Loucy (cell line): Measurements from ENCODE around the gene FMO2.

ENCODE experiments used
- H2AFZ ChIP-seq: fragments of 200-600 bp; sonication (generic); 2 replicates; pipeline ENCODE4 v1.6.0; 2016; ENCODE audit warnings: antibody characterized with exemption, mild to moderate bottlenecking, low read length, moderate library complexity
- H3F3A ChIP-seq: fragments of 200-600 bp; 2 replicates; pipeline ENCODE4 v1.6.0; 2016; ENCODE audit warnings: antibody characterized with exemption, low read depth, mild to moderate bottlenecking
- H3K27me3 ChIP-seq: fragments of 200-600 bp; sonication (generic); 2 replicates; pipeline ENCODE4 v1.6.1; 2014; ENCODE audit warnings: low read length, mild to moderate bottlenecking; ENCODE audit not compliant: insufficient read depth, poor library complexity, severe bottlenecking
- H3K36me3 ChIP-seq: fragments of 200-600 bp; sonication (generic); 2 replicates; pipeline ENCODE4 v1.6.1; 2016; ENCODE audit warnings: low read length; ENCODE audit not compliant: insufficient read depth
- H3K4me1 ChIP-seq: fragments of 200-600 bp; sonication (generic); 2 replicates; pipeline ENCODE4 v1.5.1; 2014; ENCODE audit warnings: low read length, mild to moderate bottlenecking; ENCODE audit not compliant: insufficient read depth, poor library complexity, severe bottlenecking
- H3K4me2 ChIP-seq: fragments of 200-600 bp; sonication (generic); 2 replicates; pipeline ENCODE4 v1.6.0; 2014; ENCODE audit warnings: antibody characterized with exemption, low read length, low read depth, mild to moderate bottlenecking; ENCODE audit not compliant: poor library complexity, severe bottlenecking
- H3K4me3 ChIP-seq: fragments of 200-600 bp; sonication (generic); 2 replicates; pipeline ENCODE4 v1.5.1; 2014; ENCODE audit warnings: low read length, mild to moderate bottlenecking, mixed read lengths; ENCODE audit not compliant: poor library complexity, severe bottlenecking
- H3K79me2 ChIP-seq: fragments of 200-600 bp; sonication (generic); 2 replicates; pipeline ENCODE4 v1.6.1; 2014; ENCODE audit warnings: low read length; ENCODE audit not compliant: insufficient read depth
- H3K9ac ChIP-seq: fragments of 200-600 bp; sonication (generic); 2 replicates; pipeline ENCODE4 v1.6.0; 2014; ENCODE audit warnings: mild to moderate bottlenecking, low read depth, low read length, moderate library complexity; ENCODE audit not compliant: poor library complexity, severe bottlenecking
- H3K9me2 ChIP-seq: fragments of 200-600 bp; sonication (generic); replicated peaks from 2 replicates; pipeline ENCODE4 v1.6.1; 2016; ENCODE audit warnings: low read depth, low read length, mixed read lengths
- H3K9me3 ChIP-seq: fragments of 200-600 bp; sonication (generic); 2 replicates; pipeline ENCODE4 v1.6.1; 2014; ENCODE audit warnings: mild to moderate bottlenecking, antibody characterized with exemption, low read length, low read depth; ENCODE audit not compliant: insufficient read depth
- H4K20me1 ChIP-seq: fragments of 200-600 bp; sonication (generic); 2 replicates; pipeline ENCODE4 v1.6.0; 2014; ENCODE audit warnings: antibody characterized with exemption, low read length, mild to moderate bottlenecking; ENCODE audit not compliant: insufficient read depth, poor library complexity, severe bottlenecking
- EZH2phosphoT487 ChIP-seq: fragments of 200-600 bp; IDR thresholded peaks from 2 replicates; pipeline ENCODE4 v1.6.1; 2018; ENCODE audit warnings: antibody characterized with exemption, mild to moderate bottlenecking, moderate library complexity, borderline replicate concordance
- TF ChIP-seq, protein P1 (sequence below): fragments of 200-600 bp; sonication (generic); conservative IDR thresholded peaks from 2 replicates; pipeline ENCODE4 v1.5.1; 2014; ENCODE audit warnings: mild to moderate bottlenecking, antibody characterized with exemption, low read length

The FMO2 gene

DNA sequence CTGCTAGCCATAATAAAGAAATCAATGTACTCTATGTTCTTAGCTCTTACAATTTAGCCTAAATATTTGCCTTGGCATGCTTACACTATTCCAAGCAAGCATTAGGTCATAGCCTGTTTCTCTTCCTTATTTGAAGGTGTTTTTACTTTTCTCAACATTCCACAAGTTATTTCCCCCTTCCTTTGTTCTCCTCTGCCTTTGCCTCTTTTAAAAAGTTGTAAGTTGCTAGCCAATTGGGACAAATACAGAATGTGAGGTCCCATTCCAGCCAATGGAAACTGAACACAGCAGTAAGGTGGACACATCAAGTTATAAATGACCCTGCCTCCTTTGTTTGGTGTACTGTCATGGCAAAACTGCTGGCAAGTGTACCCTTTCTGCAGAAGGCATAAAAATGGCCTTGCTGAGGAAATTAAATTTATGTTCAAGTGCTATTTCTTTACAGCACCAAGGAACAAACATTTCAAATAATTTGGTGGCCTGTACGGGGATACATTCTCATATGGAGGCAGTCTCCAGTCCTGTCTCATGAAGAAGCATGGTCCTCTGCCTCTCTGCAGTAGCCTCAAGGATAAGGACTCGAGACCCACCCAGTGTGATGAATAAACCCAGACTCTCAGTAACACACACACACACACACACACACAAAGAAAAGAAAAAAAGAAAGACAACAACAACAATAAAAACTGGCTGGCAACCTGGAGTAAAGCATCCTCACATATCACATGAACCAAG, 34.4 kb downstream of the FMO2 start:
- no peaks in the 10 kb centered on the region for H3F3A ChIP-seq
- H3K4me1 ChIP-seq: no peaks in the 10 kb centered on the region
- no peak overlapping the region for H2AFZ ChIP-seq
- H3K79me2 ChIP-seq: no peaks in the 10 kb centered on the region
- no peaks in the 10 kb centered on the region for H3K36me3 ChIP-seq
- no peaks in the 10 kb centered on the region for H3K9me3 ChIP-seq
- H3K4me3 ChIP-seq: no peak overlapping the region
- TF ChIP-seq, protein P1, sequence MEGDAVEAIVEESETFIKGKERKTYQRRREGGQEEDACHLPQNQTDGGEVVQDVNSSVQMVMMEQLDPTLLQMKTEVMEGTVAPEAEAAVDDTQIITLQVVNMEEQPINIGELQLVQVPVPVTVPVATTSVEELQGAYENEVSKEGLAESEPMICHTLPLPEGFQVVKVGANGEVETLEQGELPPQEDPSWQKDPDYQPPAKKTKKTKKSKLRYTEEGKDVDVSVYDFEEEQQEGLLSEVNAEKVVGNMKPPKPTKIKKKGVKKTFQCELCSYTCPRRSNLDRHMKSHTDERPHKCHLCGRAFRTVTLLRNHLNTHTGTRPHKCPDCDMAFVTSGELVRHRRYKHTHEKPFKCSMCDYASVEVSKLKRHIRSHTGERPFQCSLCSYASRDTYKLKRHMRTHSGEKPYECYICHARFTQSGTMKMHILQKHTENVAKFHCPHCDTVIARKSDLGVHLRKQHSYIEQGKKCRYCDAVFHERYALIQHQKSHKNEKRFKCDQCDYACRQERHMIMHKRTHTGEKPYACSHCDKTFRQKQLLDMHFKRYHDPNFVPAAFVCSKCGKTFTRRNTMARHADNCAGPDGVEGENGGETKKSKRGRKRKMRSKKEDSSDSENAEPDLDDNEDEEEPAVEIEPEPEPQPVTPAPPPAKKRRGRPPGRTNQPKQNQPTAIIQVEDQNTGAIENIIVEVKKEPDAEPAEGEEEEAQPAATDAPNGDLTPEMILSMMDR: no peak
- TF ChIP-seq EZH2phosphoT487: no peak
- no peak overlapping the region for H3K4me2 ChIP-seq
- no peaks in the 10 kb centered on the region for H4K20me1 ChIP-seq
- no peaks in the 10 kb centered on the region for H3K27me3 ChIP-seq
- H3K9me2 ChIP-seq: no peaks in the 10 kb centered on the region
- no peak overlapping the region for H3K9ac ChIP-seq

- H3K4me1 ChIP-seq: no peaks in the 10 kb centered on the region
- no peaks in the 10 kb centered on the region for H3K9me3 ChIP-seq
- no peaks in the 10 kb centered on the region for H3F3A ChIP-seq
- H3K36me3 ChIP-seq: no peaks in the 10 kb centered on the region
- H3K79me2 ChIP-seq: no peaks in the 10 kb centered on the region
- no peak overlapping the region for H3K4me2 ChIP-seq
- no peaks in the 10 kb centered on the region for H3K27me3 ChIP-seq
- no peak overlapping the region for H3K9ac ChIP-seq
- H4K20me1 ChIP-seq: no peaks in the 10 kb centered on the region
- H2AFZ ChIP-seq: no peak overlapping the region
- H3K4me3 ChIP-seq: no peak overlapping the region
- TF ChIP-seq EZH2phosphoT487: no peak
- TF ChIP-seq, protein P1: no peak
- no peaks in the 10 kb centered on the region for H3K9me2 ChIP-seq
Observed at GRCh38 chr1:171220081-171220420, 35.0 kb downstream of the FMO2 start.

GRCh38 chr1:171220581-171221054, 35.5 kb downstream of the FMO2 start:
- Histone ChIP-seq H3K9me2 (no peaks in the 10 kb centered on the region), H4K20me1 (no peaks in the 10 kb centered on the region), H3K4me2 (no peak overlapping the region), H3K9ac (no peak overlapping the region), H3K79me2 (no peaks in the 10 kb centered on the region), H3F3A (no peaks in the 10 kb centered on the region), H3K36me3 (no peaks in the 10 kb centered on the region), H3K4me3 (no peak overlapping the region), H3K27me3 (no peaks in the 10 kb centered on the region), H3K9me3 (no peaks in the 10 kb centered on the region), H3K4me1 (no peaks in the 10 kb centered on the region), H2AFZ (no peak overlapping the region)
- TF ChIP-seq EZH2phosphoT487: no peak
- TF ChIP-seq, protein P1: no peak
